ENCODE data around the gene STK32B.

Gene STK32B

GRCh38 chr4:5471206-5471605 lies 419.9 kb downstream of the STK32B start:
- no peak for DNase-seq (ENCODE audit: low spot score)

- no peak for DNase-seq (ENCODE audit: low spot score)
Observed at GRCh38 chr4:5471691-5472090, 420.4 kb downstream of the STK32B start.

GRCh38 chr4:5472160-5472591 lies 420.9 kb downstream of the STK32B start:
- DNase-seq (ENCODE audit: low spot score) = no peak

GRCh38 chr4:5473125-5473524 lies 421.8 kb downstream of the STK32B start:
- DNase-seq (ENCODE audit: low spot score) = no peak

GRCh38 chr4:5474756-5475155 lies 423.5 kb downstream of the STK32B start:
- DNase-seq (ENCODE audit: low spot score) = no peak

- no peak for DNase-seq (ENCODE audit: low spot score)
Observed at GRCh38 chr4:5477613-5478012, 426.3 kb downstream of the STK32B start.

GRCh38 chr4:5478169-5478568 lies 426.9 kb downstream of the STK32B start:
- no peak for DNase-seq (ENCODE audit: low spot score)

- DNase-seq (ENCODE audit: low spot score) = no peak
Observed at GRCh38 chr4:5478697-5479096, 427.4 kb downstream of the STK32B start.

- no peak for DNase-seq (ENCODE audit: low spot score)
Observed at GRCh38 chr4:5479518-5480060, 428.3 kb downstream of the STK32B start.

GRCh38 chr4:5488413-5488812 lies 437.1 kb downstream of the STK32B start:
- DNase-seq (ENCODE audit: low spot score) = no peak

- DNase-seq (ENCODE audit: low spot score) = no peak
Observed at GRCh38 chr4:5489260-5489659, 438.0 kb downstream of the STK32B start.

GRCh38 chr4:5497489-5497888 lies 446.2 kb downstream of the STK32B start:
- no peak for DNase-seq (ENCODE audit: low spot score)

GRCh38 chr4:5500165-5500564 lies 448.9 kb downstream of the STK32B start:
- no peak for DNase-seq (ENCODE audit: low spot score)

GRCh38 chr4:5503336-5503936 lies 452.2 kb downstream of the STK32B start:
- DNase-seq (ENCODE audit: low spot score) = no peak

GRCh38 chr4:5504486-5504885 lies 453.2 kb downstream of the STK32B start:
- DNase-seq (ENCODE audit: low spot score) = no peak

GRCh38 chr4:5510504-5510903 lies 459.2 kb downstream of the STK32B start:
- DNase-seq (ENCODE audit: low spot score) = no peak

- DNase-seq (ENCODE audit: low spot score) = no peak
Observed at GRCh38 chr4:5511791-5512190, 460.5 kb downstream of the STK32B start.

GRCh38 chr4:5515646-5516045 lies 464.4 kb downstream of the STK32B start:
- no peak for DNase-seq (ENCODE audit: low spot score)

GRCh38 chr4:5517372-5517771 lies 466.1 kb downstream of the STK32B start:
- no peak for DNase-seq (ENCODE audit: low spot score)

GRCh38 chr4:5524446-5525299 lies 473.4 kb downstream of the STK32B start:
- DNase-seq (ENCODE audit: low spot score) = no peak

GRCh38 chr4:5526080-5526846 lies 475.0 kb downstream of the STK32B start:
- no peak for DNase-seq (ENCODE audit: low spot score)

- DNase-seq (ENCODE audit: low spot score) = no peak
Observed at GRCh38 chr4:5527211-5527610, 475.9 kb downstream of the STK32B start.

- DNase-seq (ENCODE audit: low spot score) = no peak
Observed at GRCh38 chr4:5528031-5528436, 476.8 kb downstream of the STK32B start.

Data from NAMALWA (cell line).